ENCODE measurements around the gene TENT4A. TPM values are rescaled to one million over a fixed set of nuclear protein-coding genes. Genes with fewer than 3 reads are reported as not detected.
A peak's percentile ranks its signal among the peaks of the same experiment; 100 is the strongest.

The TENT4A gene
- total and polyA plus RNA-seq, 2 of the 4 experiments (the other 2 are of a cell fraction) = 5.9 to 17.2 TPM

GRCh38 chr5:6723122-6723815 lies 10.0 kb downstream of the TENT4A start:
- Histone ChIP-seq H2BK15ac (ENCODE audit: low read depth, low read length) (no peak overlapping the region), H3K9ac (ENCODE audit: low read depth, low read length) (no peak overlapping the region), H3K4ac (ENCODE audit: low read depth, low read length) (no peak overlapping the region), H3K79me1 (ENCODE audit: low read depth in 1 of 2, low read length in 2 of 2) (peaks cover 0 to 83% of the 10 kb centered on the region in 2 experiments; a peak in 2 of 4 replicates), H3K36me3 (ENCODE audit: control insufficient read depth, insufficient read depth, low read length) (peaks cover 5% of the 10 kb centered on the region), H4K5ac (ENCODE audit: low read depth, low read length) (no peak overlapping the region), H3K9me3 (ENCODE audit: control insufficient read depth, insufficient read depth, low read length) (no peaks in the 10 kb centered on the region), H3K23ac (ENCODE audit: low read depth, low read length) (peak overlapping the region; percentile 65), H3K4me3 (ENCODE audit: insufficient read depth, low read depth, low read length) (no peak overlapping the region), H2AK9ac (replicated peaks; ENCODE audit: low read depth, low read length, poor library complexity) (no peak overlapping the region), H3K56ac (ENCODE audit: extremely low read depth, insufficient read depth, low read length) (no peak overlapping the region), H2AFZ (replicated peaks; ENCODE audit: low read length, poor library complexity) (no peak overlapping the region), H3K14ac (replicated peaks; ENCODE audit: low read depth, low read length) (no peak overlapping the region), H3K9me1 (ENCODE audit: insufficient read depth, low read length) (peaks cover 67% of the 10 kb centered on the region), H4K20me1 (ENCODE audit: insufficient read depth, low read length) (peaks cover 95% of the 10 kb centered on the region), H4K8ac (ENCODE audit: low read depth in 2 of 2, low read length in 2 of 2) (0 out of 4 replicates have a peak overlapping the region, but pooled peaks of 1 of the 2 experiments have one; percentile 2), H3K27ac (ENCODE audit: insufficient read depth, low read length) (no peak overlapping the region), H3K27me3 (ENCODE audit: control insufficient read depth, insufficient read depth, low read length) (no peaks in the 10 kb centered on the region), H4K91ac (ENCODE audit: insufficient read depth, low read depth, low read length) (no peak overlapping the region), H2BK20ac (ENCODE audit: low read depth, low read length) (no peak overlapping the region), H3K4me1 (ENCODE audit: control insufficient read depth, insufficient read depth, low read length) (peaks cover 50% of the 10 kb centered on the region), H2BK120ac (ENCODE audit: low read depth, low read length) (no peak overlapping the region), H3K18ac (ENCODE audit: low read depth, low read length) (no peak overlapping the region), H3K4me2 (ENCODE audit: low read depth, low read length) (0 out of 2 replicates have a peak overlapping the region, but pooled peaks have one; percentile 24), H2AK5ac (ENCODE audit: low read depth, low read length) (no peak overlapping the region), H2BK5ac (ENCODE audit: low read depth, low read length, poor library complexity, severe bottlenecking) (no peak overlapping the region)
- ATAC-seq (ENCODE audit: low read depth) = no peak
- CTCF ChIA-PET = interaction anchor here (0.9 to 1.1 kb wide), 2 partner anchors 10 to 22 kb away, joined by 3 to 4 read pairs; no protein-coding TSS in a partner anchor
- dilution Hi-C loops (cut with HindIII; ENCODE audit: low sequenced_read_pairs, unreplicated experiment) = no loop called here
- POLR2A ChIA-PET (ENCODE audit: unreplicated experiment) = no interaction called here
- no peak for DNase-seq
- in situ Hi-C loops (cut with MboI; ENCODE audit: low sequenced_read_pairs) = no loop called here
- TF ChIP-seq BHLHE40 (IDR thresholded peaks at IDR 0.05; ENCODE audit: low read depth, low read length) = no peak
- no peak for TF ChIP-seq MAFK (IDR thresholded peaks at IDR 0.05; ENCODE audit: low read depth, low read length)
- no peak for TF ChIP-seq MAZ (IDR thresholded peaks at IDR 0.05; ENCODE audit: borderline replicate concordance, low read depth, low read length)
- no peak for TF ChIP-seq ELK1 (IDR thresholded peaks at IDR 0.05; ENCODE audit: borderline replicate concordance, low read depth, low read length)
- TF ChIP-seq FOS (IDR thresholded peaks at IDR 0.05; ENCODE audit: low read depth, low read length) = no peak
- TF ChIP-seq NFE2L2 (IDR thresholded peaks at IDR 0.05; ENCODE audit: low read depth, low read length) = no peak
- TF ChIP-seq RFX5 (IDR thresholded peaks at IDR 0.05; ENCODE audit: low read depth, low read length) = no peak
- TF ChIP-seq RAD21 (IDR thresholded peaks at IDR 0.05; ENCODE audit: low read length) = no peak
- no peak for TF ChIP-seq CTCF (conservative IDR thresholded peaks at IDR 0.05; ENCODE audit: low read depth, low read length)
- intact Hi-C loops (cut with micrococcal nuclease) = no loop called here
- no TSS peak for BruUV-seq (replicated peaks)
- WGBS, 2 experiments (ENCODE audit: extremely low coverage in 2 of 2, insufficient read length in 1 of 2) = 90% methylated on average over 3 of the region's 14 CpGs; no CpG with 5 or more reads in 1 of the 2 experiments
